ENCODE data around the gene PYY.

DNA sequence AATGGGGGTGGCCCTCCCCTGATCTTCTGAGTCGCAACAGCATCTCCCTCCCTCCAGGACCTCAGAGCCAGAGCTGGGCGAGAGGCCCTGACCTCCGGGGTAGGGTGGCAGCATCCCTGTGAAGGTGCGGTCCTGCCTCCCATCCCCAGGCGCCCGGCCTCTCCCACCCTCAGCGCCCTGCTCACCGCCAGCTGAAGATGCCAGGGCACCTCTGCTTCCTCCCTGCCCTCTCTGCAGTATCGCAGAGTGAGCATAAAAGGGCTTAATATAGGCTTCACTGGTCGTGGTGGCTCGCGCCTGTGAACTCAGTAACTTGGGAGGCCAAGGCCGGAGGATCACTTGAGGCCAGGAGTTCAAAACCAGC, 35.7 kb downstream of the PYY start:
- no peak for TF ChIP-seq FOXP2 (optimal IDR thresholded peaks at IDR 0.05; ENCODE audit: borderline replicate concordance, extremely low read depth, extremely low read length, insufficient read depth)
- TF ChIP-seq, protein P1, sequence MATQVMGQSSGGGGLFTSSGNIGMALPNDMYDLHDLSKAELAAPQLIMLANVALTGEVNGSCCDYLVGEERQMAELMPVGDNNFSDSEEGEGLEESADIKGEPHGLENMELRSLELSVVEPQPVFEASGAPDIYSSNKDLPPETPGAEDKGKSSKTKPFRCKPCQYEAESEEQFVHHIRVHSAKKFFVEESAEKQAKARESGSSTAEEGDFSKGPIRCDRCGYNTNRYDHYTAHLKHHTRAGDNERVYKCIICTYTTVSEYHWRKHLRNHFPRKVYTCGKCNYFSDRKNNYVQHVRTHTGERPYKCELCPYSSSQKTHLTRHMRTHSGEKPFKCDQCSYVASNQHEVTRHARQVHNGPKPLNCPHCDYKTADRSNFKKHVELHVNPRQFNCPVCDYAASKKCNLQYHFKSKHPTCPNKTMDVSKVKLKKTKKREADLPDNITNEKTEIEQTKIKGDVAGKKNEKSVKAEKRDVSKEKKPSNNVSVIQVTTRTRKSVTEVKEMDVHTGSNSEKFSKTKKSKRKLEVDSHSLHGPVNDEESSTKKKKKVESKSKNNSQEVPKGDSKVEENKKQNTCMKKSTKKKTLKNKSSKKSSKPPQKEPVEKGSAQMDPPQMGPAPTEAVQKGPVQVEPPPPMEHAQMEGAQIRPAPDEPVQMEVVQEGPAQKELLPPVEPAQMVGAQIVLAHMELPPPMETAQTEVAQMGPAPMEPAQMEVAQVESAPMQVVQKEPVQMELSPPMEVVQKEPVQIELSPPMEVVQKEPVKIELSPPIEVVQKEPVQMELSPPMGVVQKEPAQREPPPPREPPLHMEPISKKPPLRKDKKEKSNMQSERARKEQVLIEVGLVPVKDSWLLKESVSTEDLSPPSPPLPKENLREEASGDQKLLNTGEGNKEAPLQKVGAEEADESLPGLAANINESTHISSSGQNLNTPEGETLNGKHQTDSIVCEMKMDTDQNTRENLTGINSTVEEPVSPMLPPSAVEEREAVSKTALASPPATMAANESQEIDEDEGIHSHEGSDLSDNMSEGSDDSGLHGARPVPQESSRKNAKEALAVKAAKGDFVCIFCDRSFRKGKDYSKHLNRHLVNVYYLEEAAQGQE (IDR thresholded peaks at IDR 0.05; ENCODE audit: insufficient read depth in 1 of 2, low read depth in 2 of 2, low read length in 2 of 2), result no peak
